ENCODE results near the gene GH1. TPM values are rescaled to one million over a fixed set of nuclear protein-coding genes. Genes with fewer than 3 reads are reported as not detected.

The GH1 gene
- total and polyA plus RNA-seq, 3 donors from 2014 or later = 0.43 TPM; not detected in 2

DNA sequence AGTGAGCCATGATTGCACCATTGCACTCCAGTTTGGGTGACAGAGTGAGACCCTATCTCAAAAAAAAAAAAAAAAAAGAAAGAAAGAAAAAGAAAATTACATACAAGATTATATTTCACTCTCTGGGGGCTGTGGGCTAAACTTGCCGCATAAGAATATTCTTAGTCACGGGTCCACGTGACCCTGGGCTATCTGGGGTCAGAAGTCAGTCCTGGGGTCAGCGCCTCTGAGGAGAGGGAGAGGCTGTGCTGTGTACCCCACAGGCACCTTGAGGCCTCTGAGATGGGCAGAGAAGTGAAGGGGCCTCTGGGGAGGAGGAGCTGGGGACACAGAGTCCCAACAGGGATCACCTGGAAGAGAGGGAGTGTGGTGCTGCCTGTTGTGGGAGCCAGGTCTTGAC is 19.3 kb upstream of the GH1 start:
- Histone ChIP-seq H3K36me3 (ENCODE audit: low read depth, missing control alignments) (no peaks in the 10 kb centered on the region), H3K4me3 (no peak overlapping the region), H3K9me3 (no peaks in the 10 kb centered on the region), H3K27me3 (no peaks in the 10 kb centered on the region), H3K4me1 (no peaks in the 10 kb centered on the region), H3K27ac (no peak overlapping the region)
- no peak for DNase-seq
- intact Hi-C loops (cut with DNase I; ENCODE audit: low total_unique reads) = no loop called here
- TF ChIP-seq, protein P1, sequence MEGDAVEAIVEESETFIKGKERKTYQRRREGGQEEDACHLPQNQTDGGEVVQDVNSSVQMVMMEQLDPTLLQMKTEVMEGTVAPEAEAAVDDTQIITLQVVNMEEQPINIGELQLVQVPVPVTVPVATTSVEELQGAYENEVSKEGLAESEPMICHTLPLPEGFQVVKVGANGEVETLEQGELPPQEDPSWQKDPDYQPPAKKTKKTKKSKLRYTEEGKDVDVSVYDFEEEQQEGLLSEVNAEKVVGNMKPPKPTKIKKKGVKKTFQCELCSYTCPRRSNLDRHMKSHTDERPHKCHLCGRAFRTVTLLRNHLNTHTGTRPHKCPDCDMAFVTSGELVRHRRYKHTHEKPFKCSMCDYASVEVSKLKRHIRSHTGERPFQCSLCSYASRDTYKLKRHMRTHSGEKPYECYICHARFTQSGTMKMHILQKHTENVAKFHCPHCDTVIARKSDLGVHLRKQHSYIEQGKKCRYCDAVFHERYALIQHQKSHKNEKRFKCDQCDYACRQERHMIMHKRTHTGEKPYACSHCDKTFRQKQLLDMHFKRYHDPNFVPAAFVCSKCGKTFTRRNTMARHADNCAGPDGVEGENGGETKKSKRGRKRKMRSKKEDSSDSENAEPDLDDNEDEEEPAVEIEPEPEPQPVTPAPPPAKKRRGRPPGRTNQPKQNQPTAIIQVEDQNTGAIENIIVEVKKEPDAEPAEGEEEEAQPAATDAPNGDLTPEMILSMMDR (IDR thresholded peaks at IDR 0.05) = no peak
- no peak for TF ChIP-seq POLR2A (IDR thresholded peaks at IDR 0.05)
- 91 to 92% methylated on average over 4 of the region's 4 CpGs for WGBS, 2 donors

DNA sequence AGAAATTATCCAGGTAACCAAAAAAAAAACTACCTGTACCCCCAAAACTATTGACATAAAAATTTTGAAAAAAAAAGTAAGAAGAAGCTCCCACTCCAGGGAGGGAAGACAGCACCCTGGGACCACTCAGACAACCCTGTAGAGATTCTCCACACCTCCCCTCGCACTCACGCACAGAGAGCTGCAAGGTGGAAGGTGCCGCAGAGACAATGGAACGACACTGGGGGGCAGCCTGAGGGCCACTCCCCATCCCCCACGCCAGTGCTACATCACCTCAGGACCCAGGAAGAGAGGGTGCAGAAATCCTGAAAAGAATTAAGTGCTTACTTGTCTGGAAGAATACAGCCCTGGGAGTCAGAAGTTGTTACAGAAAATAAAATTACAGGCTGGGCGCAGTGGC is 18.7 kb upstream of the GH1 start:
- Histone ChIP-seq H3K4me3 (no peak overlapping the region), H3K36me3 (ENCODE audit: low read depth, missing control alignments) (no peaks in the 10 kb centered on the region), H3K27ac (no peak overlapping the region), H3K27me3 (no peaks in the 10 kb centered on the region), H3K9me3 (no peaks in the 10 kb centered on the region), H3K4me1 (no peaks in the 10 kb centered on the region)
- DNase-seq = no peak
- intact Hi-C loops (cut with DNase I; ENCODE audit: low total_unique reads) = no loop called here
- WGBS, 2 donors = 88% methylated on average over 6 of the region's 6 CpGs
- TF ChIP-seq, protein P1 (IDR thresholded peaks at IDR 0.05) = no peak
- no peak for TF ChIP-seq POLR2A (IDR thresholded peaks at IDR 0.05)

DNA sequence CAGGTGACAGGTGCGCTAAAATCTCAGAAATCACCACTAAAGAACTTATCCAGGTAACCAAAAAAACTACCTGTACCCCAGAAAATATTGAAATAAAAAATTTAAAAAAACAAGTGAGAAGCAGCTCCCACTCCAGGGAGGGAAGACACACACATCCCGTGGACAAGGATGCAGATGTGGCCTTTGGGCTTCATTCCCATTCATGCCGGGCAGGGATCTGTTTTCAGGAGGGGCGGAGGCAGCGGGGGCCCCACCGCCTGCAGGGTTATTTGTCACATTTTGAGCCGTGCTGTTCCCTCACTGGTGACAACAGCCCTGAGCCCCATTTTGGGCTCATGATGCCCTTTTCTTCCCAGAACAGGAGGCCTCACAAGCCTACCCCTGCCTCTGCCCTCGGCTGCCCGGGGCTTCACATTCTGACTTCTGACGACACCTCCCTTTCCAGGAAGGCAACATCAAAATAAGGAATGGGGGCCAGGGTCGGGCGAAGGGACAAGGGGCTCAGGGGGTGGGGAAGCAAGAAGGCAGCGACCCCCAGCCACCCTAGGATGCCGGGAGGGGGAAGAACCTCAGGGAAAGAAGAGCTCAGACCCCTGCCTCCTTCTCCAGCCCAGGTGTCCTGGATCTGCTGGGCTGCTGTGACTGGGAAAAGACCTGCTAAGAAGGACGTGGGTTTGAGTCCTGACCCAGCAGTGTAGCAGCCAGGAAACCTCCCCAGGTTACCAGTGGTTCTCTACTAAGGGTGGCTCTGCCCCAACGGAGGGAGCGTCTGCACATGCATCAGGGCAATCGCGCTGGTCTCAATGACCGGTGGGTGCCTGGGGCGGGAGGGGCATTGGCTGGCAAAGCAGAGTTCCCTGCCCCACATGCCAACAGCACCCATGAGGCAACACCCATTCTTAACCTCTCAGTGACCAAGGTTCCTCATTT is 15.8 kb upstream of the GH1 start:
- Histone ChIP-seq H3K27ac (no peak overlapping the region), H3K27me3 (no peaks in the 10 kb centered on the region), H3K4me1 (peaks cover 3% of the 10 kb centered on the region), H3K36me3 (ENCODE audit: low read depth, missing control alignments) (no peaks in the 10 kb centered on the region), H3K9me3 (no peaks in the 10 kb centered on the region), H3K4me3 (no peak overlapping the region)
- intact Hi-C loops (cut with DNase I; ENCODE audit: low total_unique reads) = no loop called here
- TF ChIP-seq, protein P1 (IDR thresholded peaks at IDR 0.05) = no peak
- TF ChIP-seq POLR2A (IDR thresholded peaks at IDR 0.05) = no peak
- WGBS, 2 donors = 81 to 87% methylated on average over 21 of the region's 21 CpGs
- DNase-seq = no peak

DNA sequence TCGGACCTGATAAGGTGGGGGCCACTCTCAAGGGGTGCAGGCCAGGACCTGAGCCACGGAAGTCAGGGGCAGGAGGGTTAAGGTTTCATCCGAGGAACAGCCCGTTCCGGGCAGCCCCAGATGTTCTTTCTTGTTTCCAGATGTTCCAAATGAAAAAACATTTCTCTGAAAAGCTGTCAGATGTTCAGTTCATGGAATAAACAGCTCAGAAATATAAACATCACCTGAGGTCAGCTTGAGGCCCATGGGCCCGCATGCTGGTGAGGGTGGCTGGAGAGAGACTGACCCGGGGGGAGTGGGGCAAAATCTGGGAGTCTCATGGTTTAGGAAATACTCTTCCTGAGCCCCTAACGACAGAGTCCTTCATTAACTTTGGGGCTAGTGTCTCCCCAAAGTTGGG is 15.0 kb upstream of the GH1 start:
- Histone ChIP-seq H3K4me3 (no peak overlapping the region), H3K27ac (no peak overlapping the region), H3K9me3 (no peaks in the 10 kb centered on the region), H3K27me3 (no peaks in the 10 kb centered on the region), H3K36me3 (ENCODE audit: low read depth, missing control alignments) (no peaks in the 10 kb centered on the region), H3K4me1 (peaks cover 3% of the 10 kb centered on the region)
- DNase-seq = no peak
- 62% methylated on average over 7 to 8 of the region's 8 CpGs for WGBS, 2 donors
- intact Hi-C loops (cut with DNase I; ENCODE audit: low total_unique reads) = no loop called here
- no peak for TF ChIP-seq POLR2A (IDR thresholded peaks at IDR 0.05)
- TF ChIP-seq, protein P1 (IDR thresholded peaks at IDR 0.05) = no peak

GRCh38 chr17:63932721-63933120 is 14.1 kb upstream of the GH1 start:
- H3K27ac ChIP-seq = no peak overlapping the region
- no peak for DNase-seq
- no peak overlapping the region for H3K4me3 ChIP-seq
- TF ChIP-seq, protein P1 (IDR thresholded peaks at IDR 0.05) = no peak
- no peak for TF ChIP-seq POLR2A (IDR thresholded peaks at IDR 0.05)
- no peaks in the 10 kb centered on the region for H3K36me3 ChIP-seq (ENCODE audit: low read depth, missing control alignments)
- WGBS, 2 donors = 88 to 90% methylated on average over 3 to 4 of the region's 4 CpGs
- no peaks in the 10 kb centered on the region for H3K27me3 ChIP-seq
- no peaks in the 10 kb centered on the region for H3K9me3 ChIP-seq
- peaks cover 3% of the 10 kb centered on the region for H3K4me1 ChIP-seq
- intact Hi-C loops (cut with DNase I; ENCODE audit: low total_unique reads) = no loop called here

Measured in testis (tissue), 3 donors.